ENCODE results near the gene SELENOS.

Gene SELENOS

DNA sequence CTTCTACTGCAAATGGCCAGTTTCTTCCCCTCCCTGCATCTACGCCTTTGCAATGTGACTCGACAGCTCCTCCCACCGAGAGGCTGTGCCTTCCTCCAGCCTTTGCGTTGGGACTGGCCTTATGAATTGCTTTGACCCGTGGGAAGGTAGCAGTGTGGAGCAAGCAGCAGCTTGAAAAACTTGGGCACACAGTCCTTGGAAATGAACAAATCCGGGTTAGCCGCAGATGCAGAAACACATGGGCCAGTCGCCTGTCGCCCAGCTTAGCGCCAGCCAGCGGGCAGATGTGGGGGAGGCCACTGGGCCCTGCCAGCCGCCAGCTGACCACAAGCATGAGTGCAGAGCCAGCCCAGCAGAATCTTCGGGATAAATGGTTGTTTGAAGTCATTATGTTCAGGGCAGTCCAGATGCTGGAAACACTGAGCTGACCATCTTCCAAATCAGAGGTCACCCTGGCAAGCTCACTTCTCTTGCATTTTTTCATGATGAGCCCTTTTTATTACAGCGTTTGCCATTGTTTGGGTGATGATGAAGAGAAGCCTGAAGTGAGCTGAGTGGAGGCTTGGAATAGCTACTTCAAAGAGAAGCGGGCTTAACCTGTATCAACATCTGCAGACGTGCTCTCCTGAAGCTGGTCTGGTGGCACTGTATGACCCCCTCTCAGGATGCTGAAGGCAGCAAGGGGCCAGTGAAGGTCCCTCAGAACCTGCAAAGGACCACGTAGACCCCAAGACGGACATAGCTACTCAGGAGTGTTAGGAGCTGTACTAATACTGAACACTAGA lies 9.8 kb downstream of the SELENOS start:
- Histone ChIP-seq H3K4me2 (ENCODE audit: low read depth, low read length) (no peak overlapping the region), H3K27ac (ENCODE audit: low read length) (no peak overlapping the region), H3K27me3 (replicated peaks; ENCODE audit: insufficient read depth, low read length) (no peaks in the 10 kb centered on the region), H3F3A (ENCODE audit: insufficient read depth, low read length) (peaks cover 34% of the 10 kb centered on the region), H3K79me2 (ENCODE audit: low read length) (peaks cover 4% of the 10 kb centered on the region), H3K4me3 (ENCODE audit: low read length) (no peak overlapping the region), H3K9me2 (replicated peaks; ENCODE audit: insufficient read depth, low read length) (no peaks in the 10 kb centered on the region), H3K9ac (ENCODE audit: low read length) (no peak overlapping the region), H3K9me3 (replicated peaks; ENCODE audit: insufficient read depth, low read length) (no peaks in the 10 kb centered on the region), H3K36me3 (replicated peaks; ENCODE audit: insufficient read depth, low read length) (peaks cover 16% of the 10 kb centered on the region), H4K20me1 (ENCODE audit: insufficient read depth, low read length) (no peaks in the 10 kb centered on the region), H2AFZ (ENCODE audit: low read length) (no peak overlapping the region), H3K4me1 (ENCODE audit: low read length) (peaks cover 32% of the 10 kb centered on the region)
- TF ChIP-seq EZH2 (optimal IDR thresholded peaks at IDR 0.05; ENCODE audit: low read depth, low read length) = no peak
- no peak for TF ChIP-seq EZH2phosphoT487 (IDR thresholded peaks at IDR 0.05; ENCODE audit: low read length)
- no peak for DNase-seq

DNA sequence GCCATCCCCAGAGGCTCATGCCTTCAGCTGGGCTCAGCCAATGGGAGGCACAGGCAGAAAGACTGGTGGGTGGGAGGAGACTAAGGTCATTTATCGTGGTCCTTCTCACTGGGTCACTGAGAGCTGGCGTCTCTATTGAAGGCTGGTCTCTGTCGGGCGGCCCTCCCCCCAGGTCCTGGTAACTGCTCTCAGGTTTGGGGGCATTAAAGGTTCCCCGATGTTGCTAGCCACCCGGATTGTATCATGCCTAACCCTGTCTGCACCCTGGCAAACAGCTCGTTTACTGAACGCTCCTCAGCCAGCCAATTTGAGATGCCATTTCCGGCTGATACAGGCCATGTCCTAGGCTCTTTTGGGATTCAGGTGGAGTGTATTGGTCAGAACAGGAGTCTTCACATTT lies 10.5 kb downstream of the SELENOS start:
- H4K20me1 ChIP-seq (ENCODE audit: insufficient read depth, low read length) = no peaks in the 10 kb centered on the region
- no peak overlapping the region for H2AFZ ChIP-seq (ENCODE audit: low read length)
- no peaks in the 10 kb centered on the region for H3K27me3 ChIP-seq (replicated peaks; ENCODE audit: insufficient read depth, low read length)
- no peak for DNase-seq
- no peak overlapping the region for H3K4me3 ChIP-seq (ENCODE audit: low read length)
- H3K79me2 ChIP-seq (ENCODE audit: low read length) = no peaks in the 10 kb centered on the region
- H3K9me2 ChIP-seq (replicated peaks; ENCODE audit: insufficient read depth, low read length) = no peaks in the 10 kb centered on the region
- no peaks in the 10 kb centered on the region for H3K9me3 ChIP-seq (replicated peaks; ENCODE audit: insufficient read depth, low read length)
- no peak overlapping the region for H3K4me2 ChIP-seq (ENCODE audit: low read depth, low read length)
- no peak overlapping the region for H3K9ac ChIP-seq (ENCODE audit: low read length)
- TF ChIP-seq, protein P1, sequence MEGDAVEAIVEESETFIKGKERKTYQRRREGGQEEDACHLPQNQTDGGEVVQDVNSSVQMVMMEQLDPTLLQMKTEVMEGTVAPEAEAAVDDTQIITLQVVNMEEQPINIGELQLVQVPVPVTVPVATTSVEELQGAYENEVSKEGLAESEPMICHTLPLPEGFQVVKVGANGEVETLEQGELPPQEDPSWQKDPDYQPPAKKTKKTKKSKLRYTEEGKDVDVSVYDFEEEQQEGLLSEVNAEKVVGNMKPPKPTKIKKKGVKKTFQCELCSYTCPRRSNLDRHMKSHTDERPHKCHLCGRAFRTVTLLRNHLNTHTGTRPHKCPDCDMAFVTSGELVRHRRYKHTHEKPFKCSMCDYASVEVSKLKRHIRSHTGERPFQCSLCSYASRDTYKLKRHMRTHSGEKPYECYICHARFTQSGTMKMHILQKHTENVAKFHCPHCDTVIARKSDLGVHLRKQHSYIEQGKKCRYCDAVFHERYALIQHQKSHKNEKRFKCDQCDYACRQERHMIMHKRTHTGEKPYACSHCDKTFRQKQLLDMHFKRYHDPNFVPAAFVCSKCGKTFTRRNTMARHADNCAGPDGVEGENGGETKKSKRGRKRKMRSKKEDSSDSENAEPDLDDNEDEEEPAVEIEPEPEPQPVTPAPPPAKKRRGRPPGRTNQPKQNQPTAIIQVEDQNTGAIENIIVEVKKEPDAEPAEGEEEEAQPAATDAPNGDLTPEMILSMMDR (IDR thresholded peaks at IDR 0.05; ENCODE audit: low read length) = no peak
- TF ChIP-seq EZH2 (optimal IDR thresholded peaks at IDR 0.05; ENCODE audit: low read depth, low read length) (no peak), EZH2phosphoT487 (IDR thresholded peaks at IDR 0.05; ENCODE audit: low read length) (no peak)
- peaks cover 33% of the 10 kb centered on the region for H3F3A ChIP-seq (ENCODE audit: insufficient read depth, low read length)
- H3K27ac ChIP-seq (ENCODE audit: low read length) = no peak overlapping the region
- peaks cover 9% of the 10 kb centered on the region for H3K36me3 ChIP-seq (replicated peaks; ENCODE audit: insufficient read depth, low read length)
- H3K4me1 ChIP-seq (ENCODE audit: low read length) = peaks cover 32% of the 10 kb centered on the region

DNA sequence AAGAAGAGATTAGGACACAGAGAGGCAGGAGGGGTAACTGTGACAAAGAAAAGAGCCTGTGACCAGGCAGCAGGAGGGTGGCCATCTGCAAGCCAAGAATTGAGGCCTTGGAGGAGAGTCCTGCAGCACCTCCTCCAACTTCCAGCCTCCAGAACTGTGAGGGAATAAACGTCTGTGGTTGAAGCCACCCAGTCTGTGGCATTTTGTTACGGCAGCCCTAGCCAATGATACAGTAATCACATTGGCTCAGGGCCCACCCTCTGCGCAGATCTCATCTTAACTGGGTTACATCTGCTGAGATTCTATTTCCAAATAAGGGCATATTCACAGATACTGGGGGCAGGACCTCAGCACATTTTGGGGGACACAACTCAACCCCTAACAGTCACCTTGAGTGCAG lies 11.3 kb downstream of the SELENOS start:
- Histone ChIP-seq H3K79me2 (ENCODE audit: low read length) (no peaks in the 10 kb centered on the region), H3K9ac (ENCODE audit: low read length) (peak overlapping the region; percentile 38; the same call in 1 of the 2 replicates), H3K27ac (ENCODE audit: low read length) (peak overlapping the region; percentile 84), H2AFZ (ENCODE audit: low read length) (no peak overlapping the region), H3K27me3 (replicated peaks; ENCODE audit: insufficient read depth, low read length) (no peaks in the 10 kb centered on the region), H3K4me2 (ENCODE audit: low read depth, low read length) (peak overlapping the region; percentile 51; the same call in 1 of the 2 replicates), H3K4me1 (ENCODE audit: low read length) (peaks cover 32% of the 10 kb centered on the region), H4K20me1 (ENCODE audit: insufficient read depth, low read length) (no peaks in the 10 kb centered on the region), H3K9me2 (replicated peaks; ENCODE audit: insufficient read depth, low read length) (no peaks in the 10 kb centered on the region), H3K36me3 (replicated peaks; ENCODE audit: insufficient read depth, low read length) (0 out of 2 replicates have a peak, but pooled peaks cover 2% of the 10 kb centered on the region), H3K9me3 (replicated peaks; ENCODE audit: insufficient read depth, low read length) (no peaks in the 10 kb centered on the region), H3F3A (ENCODE audit: insufficient read depth, low read length) (peaks cover 30% of the 10 kb centered on the region), H3K4me3 (ENCODE audit: low read length) (no peak overlapping the region)
- no peak for TF ChIP-seq EZH2phosphoT487 (IDR thresholded peaks at IDR 0.05; ENCODE audit: low read length)
- TF ChIP-seq EZH2 (optimal IDR thresholded peaks at IDR 0.05; ENCODE audit: low read depth, low read length) = no peak
- TF ChIP-seq, protein P1 (IDR thresholded peaks at IDR 0.05; ENCODE audit: low read length) = no peak
- no peak for DNase-seq
